Measurements from ENCODE around the gene CCDC9.

CCDC9 gene

DNA sequence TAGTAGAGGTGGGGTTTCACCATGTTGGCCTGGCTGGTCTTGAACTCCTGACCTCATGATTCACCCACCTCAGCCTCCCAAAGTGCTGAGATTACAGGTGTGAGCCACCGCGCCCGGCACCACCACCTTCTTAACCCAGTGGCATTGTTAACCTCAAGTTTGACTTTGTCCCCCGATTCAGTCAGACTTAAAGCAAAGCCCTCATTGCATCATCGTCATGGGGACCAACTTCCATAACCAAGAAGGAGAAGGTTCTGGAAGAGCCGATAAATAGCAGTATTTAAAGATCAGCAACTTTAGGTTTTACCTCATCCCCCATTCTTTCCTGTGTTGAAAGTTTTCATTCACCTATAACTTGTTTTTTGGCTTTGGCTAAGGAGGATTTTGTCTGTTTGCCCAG, 11.7 kb downstream of the CCDC9 start:
- TF ChIP-seq TAF1 (IDR thresholded peaks at IDR 0.05; ENCODE audit: borderline replicate concordance, insufficient read depth, low read length) (no peak), POLR2AphosphoS5 (IDR thresholded peaks at IDR 0.05; ENCODE audit: low read depth, low read length) (no peak), FOXP2 (optimal IDR thresholded peaks at IDR 0.05; ENCODE audit: borderline replicate concordance, extremely low read depth, extremely low read length, insufficient read depth) (no peak), SIN3A (IDR thresholded peaks at IDR 0.05; ENCODE audit: borderline replicate concordance, insufficient read depth, low read length) (no peak)
- TF ChIP-seq, protein P1, sequence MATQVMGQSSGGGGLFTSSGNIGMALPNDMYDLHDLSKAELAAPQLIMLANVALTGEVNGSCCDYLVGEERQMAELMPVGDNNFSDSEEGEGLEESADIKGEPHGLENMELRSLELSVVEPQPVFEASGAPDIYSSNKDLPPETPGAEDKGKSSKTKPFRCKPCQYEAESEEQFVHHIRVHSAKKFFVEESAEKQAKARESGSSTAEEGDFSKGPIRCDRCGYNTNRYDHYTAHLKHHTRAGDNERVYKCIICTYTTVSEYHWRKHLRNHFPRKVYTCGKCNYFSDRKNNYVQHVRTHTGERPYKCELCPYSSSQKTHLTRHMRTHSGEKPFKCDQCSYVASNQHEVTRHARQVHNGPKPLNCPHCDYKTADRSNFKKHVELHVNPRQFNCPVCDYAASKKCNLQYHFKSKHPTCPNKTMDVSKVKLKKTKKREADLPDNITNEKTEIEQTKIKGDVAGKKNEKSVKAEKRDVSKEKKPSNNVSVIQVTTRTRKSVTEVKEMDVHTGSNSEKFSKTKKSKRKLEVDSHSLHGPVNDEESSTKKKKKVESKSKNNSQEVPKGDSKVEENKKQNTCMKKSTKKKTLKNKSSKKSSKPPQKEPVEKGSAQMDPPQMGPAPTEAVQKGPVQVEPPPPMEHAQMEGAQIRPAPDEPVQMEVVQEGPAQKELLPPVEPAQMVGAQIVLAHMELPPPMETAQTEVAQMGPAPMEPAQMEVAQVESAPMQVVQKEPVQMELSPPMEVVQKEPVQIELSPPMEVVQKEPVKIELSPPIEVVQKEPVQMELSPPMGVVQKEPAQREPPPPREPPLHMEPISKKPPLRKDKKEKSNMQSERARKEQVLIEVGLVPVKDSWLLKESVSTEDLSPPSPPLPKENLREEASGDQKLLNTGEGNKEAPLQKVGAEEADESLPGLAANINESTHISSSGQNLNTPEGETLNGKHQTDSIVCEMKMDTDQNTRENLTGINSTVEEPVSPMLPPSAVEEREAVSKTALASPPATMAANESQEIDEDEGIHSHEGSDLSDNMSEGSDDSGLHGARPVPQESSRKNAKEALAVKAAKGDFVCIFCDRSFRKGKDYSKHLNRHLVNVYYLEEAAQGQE (IDR thresholded peaks at IDR 0.05; ENCODE audit: insufficient read depth in 1 of 2, low read depth in 2 of 2, low read length in 2 of 2), result no peak

DNA sequence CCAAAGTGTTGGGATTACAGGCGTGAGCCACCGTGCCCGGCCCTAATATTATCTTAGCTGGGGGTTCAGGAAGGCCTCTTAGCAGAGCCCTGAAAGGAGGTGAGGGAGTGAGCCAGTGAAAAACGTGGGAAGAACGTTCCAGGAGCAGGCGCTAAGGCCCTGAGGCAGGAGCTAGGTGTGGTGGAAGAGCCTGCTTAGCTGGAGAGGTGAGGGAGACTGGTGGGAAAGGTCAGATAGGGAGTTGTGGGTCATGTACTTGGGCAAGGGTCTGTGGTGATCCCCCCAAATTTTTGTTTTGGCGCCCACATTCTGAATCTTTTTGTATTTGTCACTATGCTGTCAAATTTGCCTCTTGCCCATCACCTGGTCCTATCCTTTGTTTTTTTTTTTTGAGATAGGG, 13.3 kb downstream of the CCDC9 start:
- TF ChIP-seq, protein P1 (IDR thresholded peaks at IDR 0.05; ENCODE audit: insufficient read depth in 1 of 2, low read depth in 2 of 2, low read length in 2 of 2), result no peak
- TF ChIP-seq SIN3A (IDR thresholded peaks at IDR 0.05; ENCODE audit: borderline replicate concordance, insufficient read depth, low read length), result no peak
- TF ChIP-seq POLR2AphosphoS5 (IDR thresholded peaks at IDR 0.05; ENCODE audit: low read depth, low read length), result no peak
- TF ChIP-seq TAF1 (IDR thresholded peaks at IDR 0.05; ENCODE audit: borderline replicate concordance, insufficient read depth, low read length), result no peak
- TF ChIP-seq FOXP2 (optimal IDR thresholded peaks at IDR 0.05; ENCODE audit: borderline replicate concordance, extremely low read depth, extremely low read length, insufficient read depth), result no peak

DNA sequence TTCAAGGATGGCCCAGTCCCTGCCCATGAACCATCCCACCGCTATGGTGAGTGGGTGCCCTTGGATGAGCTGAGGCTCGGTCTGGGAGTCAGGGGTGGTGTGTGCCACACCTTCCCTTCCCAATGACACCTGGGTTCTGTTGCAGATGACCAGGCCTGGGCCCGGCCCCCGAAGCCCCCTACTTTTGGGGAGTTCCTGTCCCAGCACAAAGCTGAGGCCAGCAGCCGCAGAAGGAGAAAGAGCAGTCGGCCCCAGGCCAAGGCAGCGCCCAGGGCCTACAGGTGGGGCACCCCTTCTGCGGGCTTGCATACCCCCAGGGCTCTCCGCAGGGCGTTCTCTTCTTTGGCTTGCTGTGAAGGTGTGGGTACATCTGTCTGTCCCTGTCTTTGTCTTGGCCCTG, 14.1 kb downstream of the CCDC9 start:
- no peak for TF ChIP-seq POLR2AphosphoS5 (IDR thresholded peaks at IDR 0.05; ENCODE audit: low read depth, low read length)
- no peak for TF ChIP-seq SIN3A (IDR thresholded peaks at IDR 0.05; ENCODE audit: borderline replicate concordance, insufficient read depth, low read length)
- TF ChIP-seq, protein P1 (IDR thresholded peaks at IDR 0.05; ENCODE audit: insufficient read depth in 1 of 2, low read depth in 2 of 2, low read length in 2 of 2), result no peak
- no peak for TF ChIP-seq FOXP2 (optimal IDR thresholded peaks at IDR 0.05; ENCODE audit: borderline replicate concordance, extremely low read depth, extremely low read length, insufficient read depth)
- TF ChIP-seq TAF1 (IDR thresholded peaks at IDR 0.05; ENCODE audit: borderline replicate concordance, insufficient read depth, low read length), result no peak

DNA sequence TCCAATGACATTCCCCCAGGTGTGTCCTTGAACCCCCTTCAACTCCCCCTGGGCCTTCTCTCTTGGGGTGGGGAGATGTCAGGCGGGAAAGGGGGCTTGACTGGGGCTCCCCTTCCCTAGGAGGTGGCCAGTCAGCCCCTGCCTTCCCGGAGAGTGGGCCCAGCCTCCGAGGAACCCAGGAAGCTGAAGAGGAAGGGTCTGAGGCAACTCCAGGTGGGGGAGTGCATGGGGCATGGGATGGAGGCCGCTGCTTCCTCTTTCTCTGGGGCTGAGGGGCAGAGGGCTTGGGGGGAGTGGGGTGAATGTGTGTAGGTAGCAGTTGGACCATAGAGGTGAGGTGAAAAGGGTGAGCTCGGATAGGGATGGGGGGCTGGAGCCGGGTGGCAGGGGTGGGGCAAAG, 15.6 kb downstream of the CCDC9 start:
- TF ChIP-seq FOXP2 (optimal IDR thresholded peaks at IDR 0.05; ENCODE audit: borderline replicate concordance, extremely low read depth, extremely low read length, insufficient read depth) (no peak), POLR2AphosphoS5 (IDR thresholded peaks at IDR 0.05; ENCODE audit: low read depth, low read length) (no peak), TAF1 (IDR thresholded peaks at IDR 0.05; ENCODE audit: borderline replicate concordance, insufficient read depth, low read length) (no peak), SIN3A (IDR thresholded peaks at IDR 0.05; ENCODE audit: borderline replicate concordance, insufficient read depth, low read length) (no peak)
- TF ChIP-seq, protein P1 (IDR thresholded peaks at IDR 0.05; ENCODE audit: insufficient read depth in 1 of 2, low read depth in 2 of 2, low read length in 2 of 2), result no peak

Data from PFSK-1 (cell line).